Measurements from ENCODE around the gene PHLDB2. TPM values are rescaled to one million over a fixed set of nuclear protein-coding genes. Genes with fewer than 3 reads are reported as not detected.

The PHLDB2 gene
- total and polyA plus RNA-seq, 2 of the 8 experiments (the other 6 are each of a cell fraction or from before 2014, with no cell fraction given): 5.8 to 22.6 TPM

DNA sequence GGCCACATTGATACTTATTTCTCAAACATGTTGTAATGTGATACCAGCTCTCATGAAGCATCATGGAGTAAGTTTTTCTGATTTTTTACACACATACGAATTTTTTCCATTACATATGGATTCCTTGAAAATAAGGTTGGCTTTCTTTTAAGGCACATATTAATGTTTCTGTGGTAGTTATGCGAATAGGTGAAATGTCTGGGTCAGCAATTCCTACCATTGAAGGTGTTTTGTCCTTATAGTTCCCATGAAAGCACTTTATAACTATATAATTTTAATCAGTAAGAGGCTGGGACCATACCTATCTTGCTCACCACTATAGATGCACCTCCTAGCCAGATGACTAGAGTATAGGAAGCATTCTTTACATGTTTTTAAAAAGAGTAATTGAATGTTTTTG, 33.0 kb downstream of the PHLDB2 start (continued):
- no peak for TF ChIP-seq CHD7 (IDR thresholded peaks at IDR 0.05; ENCODE audit: insufficient replicate concordance, low read length)
- TF ChIP-seq HDAC2 (IDR thresholded peaks at IDR 0.05; ENCODE audit: borderline replicate concordance in 1 of 2, low read depth in 2 of 2, low read length in 2 of 2): no peak
- TF ChIP-seq BCL11A (IDR thresholded peaks at IDR 0.05; ENCODE audit: low read depth in 2 of 2, low read length in 2 of 2): no peak
- no peak for TF ChIP-seq POLR2AphosphoS5 (IDR thresholded peaks at IDR 0.05; ENCODE audit: low read depth, low read length)
- TF ChIP-seq KDM1A (IDR thresholded peaks at IDR 0.05; ENCODE audit: borderline replicate concordance, low read length): no peak
- no peak for TF ChIP-seq CEBPB (IDR thresholded peaks at IDR 0.05; ENCODE audit: low read depth, low read length)

All from H1 (cell line).